ENCODE measurements around the gene VWA8. TPM values are rescaled to one million over a fixed set of nuclear protein-coding genes. Genes with fewer than 3 reads are reported as not detected.

VWA8 gene
- total and polyA plus RNA-seq, 2 of the 8 experiments (the other 6 are each of a cell fraction or from before 2014, with no cell fraction given): 5.9 to 19.6 TPM

DNA sequence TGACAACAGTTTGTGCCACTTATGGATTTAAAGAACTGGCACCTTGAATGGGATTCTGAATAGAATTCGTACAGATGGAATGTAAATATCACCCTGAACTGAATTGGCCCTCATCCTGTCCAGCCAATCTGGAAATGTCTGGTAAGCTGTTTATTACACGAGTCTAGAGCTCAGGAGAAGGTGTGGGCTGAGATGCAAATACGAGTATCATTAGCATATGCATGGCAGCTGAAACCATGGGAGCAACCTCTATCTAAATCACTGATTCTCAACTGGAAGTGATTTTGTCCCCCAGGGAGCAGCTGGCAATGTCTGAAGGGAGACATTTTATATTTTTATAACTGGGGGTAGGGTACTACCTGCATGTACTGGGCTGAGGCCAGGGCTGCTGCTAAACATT lies 15.6 kb upstream of the VWA8 start:
- no peak overlapping the region for H2AK5ac ChIP-seq (ENCODE audit: low read depth, low read length)
- FAIRE-seq (peak; percentile 86), DNase-seq (ENCODE audit: low read depth in 1 of 2, low spot score in 2 of 2) (no peak)
- H3K23me2 ChIP-seq (ENCODE audit: low read depth, low read length): no peaks in the 10 kb centered on the region
- no peak overlapping the region for H3K14ac ChIP-seq (ENCODE audit: insufficient read length)
- no peak overlapping the region for H4K8ac ChIP-seq (ENCODE audit: extremely low read depth, insufficient read depth, low read length)
- no peaks in the 10 kb centered on the region for H4K20me1 ChIP-seq (replicated peaks in 1 of 2; ENCODE audit: control insufficient read depth in 1 of 2, insufficient read depth in 2 of 2, low read length in 2 of 2)
- H3K4ac ChIP-seq (replicated peaks; ENCODE audit: insufficient read length, low read depth, low read length): no peak overlapping the region
- H2BK15ac ChIP-seq (ENCODE audit: low read length): no peak overlapping the region
- peaks cover 5 to 11% (median 10%) of the 10 kb centered on the region in 4 experiments for H3K4me1 ChIP-seq (replicated peaks in 1 of 4; ENCODE audit: control insufficient read depth in 3 of 4, insufficient read depth in 4 of 4, low read length in 3 of 4)
- H3K4me2 ChIP-seq (ENCODE audit: insufficient read depth in 1 of 2, low read depth in 2 of 2, low read length in 2 of 2): no peak overlapping the region
- H3K27ac ChIP-seq (ENCODE audit: low read depth, low read length): no peak overlapping the region
- H4K91ac ChIP-seq (replicated peaks; ENCODE audit: insufficient read length, low read length): no peak overlapping the region
- H3K27me3 ChIP-seq (replicated peaks in 1 of 4; ENCODE audit: control insufficient read depth in 3 of 4, extremely low read depth in 1 of 4, insufficient read depth in 3 of 4, low read length in 3 of 4): no peaks in the 10 kb centered on the region
- H2BK5ac ChIP-seq (ENCODE audit: low read depth, low read length): no peak overlapping the region
- H2AFZ ChIP-seq (ENCODE audit: low read length): no peak overlapping the region
- no peaks in the 10 kb centered on the region for H3K79me1 ChIP-seq (ENCODE audit: low read depth, low read length)
- H4K5ac ChIP-seq (ENCODE audit: insufficient read length, low read depth, low read length): no peak overlapping the region
- POLR2A ChIA-PET (ENCODE audit: partially characterized antibody): no interaction called here
- no peak overlapping the region for H3K4me3 ChIP-seq (ENCODE audit: extremely low read depth in 1 of 4, insufficient read depth in 2 of 4, low read depth in 3 of 4, low read length in 4 of 4)
- CTCF ChIA-PET (ENCODE audit: partially characterized antibody): interaction anchor here (0.9 to 1.4 kb wide), 4 partner anchors 14 to 139 kb away, joined by 3 to 6 read pairs (median 5); no protein-coding TSS in a partner anchor
- no peak overlapping the region for H2BK120ac ChIP-seq (replicated peaks; ENCODE audit: low read depth, low read length)
- no peak overlapping the region for H3K9ac ChIP-seq (replicated peaks in 1 of 4; ENCODE audit: extremely low read depth in 1 of 4, low read depth in 3 of 4, low read length in 3 of 4)
- no peak overlapping the region for H3K23ac ChIP-seq (ENCODE audit: insufficient read length)
- H3K36me3 ChIP-seq (ENCODE audit: control insufficient read depth in 2 of 4, insufficient read depth in 4 of 4, low read length in 3 of 4): no peaks in the 10 kb centered on the region
- no peak overlapping the region for H3K18ac ChIP-seq (ENCODE audit: extremely low read depth, low read length)
- no peaks in the 10 kb centered on the region for H3K79me2 ChIP-seq (ENCODE audit: control insufficient read depth in 1 of 2, insufficient read depth in 2 of 2, low read length in 2 of 2)
- no peak overlapping the region for H3K56ac ChIP-seq (replicated peaks; ENCODE audit: insufficient read length, low read depth, low read length)
- H2BK20ac ChIP-seq (ENCODE audit: low read length): no peak overlapping the region
- no peak overlapping the region for H2BK12ac ChIP-seq (ENCODE audit: low read depth, low read length)
- 49% methylated on average over 3 of the region's 3 CpGs; no CpG with 5 or more reads in 1 of the 2 experiments for WGBS, 2 experiments (ENCODE audit: extremely low coverage in 1 of 2, insufficient coverage in 1 of 2, insufficient read length in 1 of 2, insufficient replicate concordance in 2 of 2, low coverage in 1 of 2, low lambda C conversion rate in 2 of 2, missing lambda C conversion rate in 1 of 2)
- H3K9me3 ChIP-seq (ENCODE audit: insufficient read depth in 2 of 2, low read depth in 1 of 2, low read length in 1 of 2): no peaks in the 10 kb centered on the region
- TF ChIP-seq CBX8 (IDR thresholded peaks at IDR 0.05; ENCODE audit: borderline replicate concordance, low read depth, low read length) (no peak), CTBP2 (IDR thresholded peaks at IDR 0.05; ENCODE audit: borderline replicate concordance, insufficient read depth, insufficient read length, low read length) (no peak), SIX5 (IDR thresholded peaks at IDR 0.05; ENCODE audit: low read depth, low read length) (no peak)
